IPS-20b (cell line): Measurements from ENCODE around the gene TMPRSS6.

ENCODE experiments used
- H3K27ac ChIP-seq: one replicate; pipeline ENCODE4 v1.5.1; 2013; ENCODE audit warnings: low read length
- H3K27me3 ChIP-seq: 2 replicates; pipeline ENCODE4 v1.6.1; 2013; ENCODE audit warnings: mild to moderate bottlenecking, low read length, inconsistent platforms; ENCODE audit not compliant: insufficient read depth
- H3K36me3 ChIP-seq: 2 replicates; pipeline ENCODE4 v1.6.1; 2013; ENCODE audit warnings: low read depth, mild to moderate bottlenecking, inconsistent platforms, low read length, moderate library complexity; ENCODE audit not compliant: insufficient read depth
- H3K4me1 ChIP-seq: 2 replicates; pipeline ENCODE4 v1.6.1; 2013; ENCODE audit warnings: mild to moderate bottlenecking, control low read depth, inconsistent platforms, low read length, moderate library complexity; ENCODE audit not compliant: insufficient read depth
- H3K4me3 ChIP-seq: 2 replicates; pipeline ENCODE4 v1.5.1; 2013; ENCODE audit warnings: mild to moderate bottlenecking, low read length, inconsistent platforms
- H3K9ac ChIP-seq: 2 replicates; pipeline ENCODE4 v1.6.1; 2013; ENCODE audit warnings: low read depth, mild to moderate bottlenecking, inconsistent platforms, low read length, moderate library complexity
- H3K9me3 ChIP-seq: 2 replicates; pipeline ENCODE4 v1.6.1; 2013; ENCODE audit warnings: mild to moderate bottlenecking, low read depth, low read length, inconsistent platforms; ENCODE audit not compliant: insufficient read depth

Gene TMPRSS6

GRCh38 chr22:37018086-37018814 is 91.3 kb downstream of the TMPRSS6 start:
- Histone ChIP-seq H3K9me3 (no peaks in the 10 kb centered on the region), H3K9ac (peak overlapping the region; percentile 84; the same call in 1 of the 2 replicates), H3K4me1 (peaks cover 8% of the 10 kb centered on the region; the same call in 1 of the 2 replicates), H3K27ac (no peak overlapping the region), H3K4me3 (peak overlapping the region; percentile 80), H3K36me3 (peaks cover 19% of the 10 kb centered on the region), H3K27me3 (no peaks in the 10 kb centered on the region)

GRCh38 chr22:37017356-37017755 is 92.2 kb downstream of the TMPRSS6 start:
- H3K4me3 ChIP-seq, result no peak overlapping the region; the same call in 1 of the 2 replicates
- H3K36me3 ChIP-seq, result peaks cover 19% of the 10 kb centered on the region
- peaks cover 8% of the 10 kb centered on the region; the same call in 1 of the 2 replicates for H3K4me1 ChIP-seq
- H3K27me3 ChIP-seq, result no peaks in the 10 kb centered on the region
- no peaks in the 10 kb centered on the region for H3K9me3 ChIP-seq
- H3K9ac ChIP-seq, result no peak overlapping the region
- no peak overlapping the region for H3K27ac ChIP-seq

- no peak overlapping the region for H3K27ac ChIP-seq
- peaks cover 8% of the 10 kb centered on the region; the same call in 1 of the 2 replicates for H3K4me1 ChIP-seq
- H3K9me3 ChIP-seq, result no peaks in the 10 kb centered on the region
- H3K9ac ChIP-seq, result no peak overlapping the region
- H3K36me3 ChIP-seq, result peaks cover 19% of the 10 kb centered on the region
- no peak overlapping the region for H3K4me3 ChIP-seq
- no peaks in the 10 kb centered on the region for H3K27me3 ChIP-seq
Measured at GRCh38 chr22:37016134-37016910, 93.2 kb downstream of the TMPRSS6 start.

GRCh38 chr22:37015587-37015878 is 94.0 kb downstream of the TMPRSS6 start:
- H3K36me3 ChIP-seq, result peaks cover 19% of the 10 kb centered on the region
- peaks cover 8% of the 10 kb centered on the region; the same call in 1 of the 2 replicates for H3K4me1 ChIP-seq
- H3K27ac ChIP-seq, result no peak overlapping the region
- no peaks in the 10 kb centered on the region for H3K27me3 ChIP-seq
- no peak overlapping the region for H3K4me3 ChIP-seq
- H3K9ac ChIP-seq, result no peak overlapping the region
- H3K9me3 ChIP-seq, result no peaks in the 10 kb centered on the region
